GM18867 (cell line): Measurements from ENCODE around the gene HLA-DRA.
A peak's percentile ranks its signal among the peaks of the same experiment; 100 is the strongest.

Source experiments
- ATAC-seq: cut with Tn5 transposase; IDR thresholded peaks from one replicate; pipeline ENCODE4 v1.9.1; 2021; ENCODE audit warnings: mild to moderate bottlenecking, moderate library complexity; ENCODE audit not compliant: unreplicated experiment

The HLA-DRA gene

GRCh38 chr6:32439602-32440214 is at the start of gene HLA-DRA:
Gene HLA-DRA (plus strand): TSS chr6:32439887. CDS start chr6:32439951, 64 bp downstream.
- ATAC-seq, result no peak

- ATAC-seq, result no peak
These were observed 48.2 kb upstream of the HLA-DRA start for GRCh38 chr6:32391505-32391904.

GRCh38 chr6:32393665-32394420 is 45.8 kb upstream of the HLA-DRA start:
- ATAC-seq, result no peak

GRCh38 chr6:32396028-32396427 is 43.7 kb upstream of the HLA-DRA start:
- no peak for ATAC-seq

- peak; percentile 84 for ATAC-seq
These were observed 42.3 kb upstream of the HLA-DRA start for GRCh38 chr6:32397252-32397920.

GRCh38 chr6:32401284-32401963 is 38.3 kb upstream of the HLA-DRA start:
- ATAC-seq, result no peak

- no peak for ATAC-seq
These were observed 36.9 kb upstream of the HLA-DRA start for GRCh38 chr6:32402812-32403211.

GRCh38 chr6:32405656-32406055 is 34.0 kb upstream of the HLA-DRA start:
- ATAC-seq, result no peak

GRCh38 chr6:32406197-32406596 is 33.5 kb upstream of the HLA-DRA start:
- no peak for ATAC-seq

- no peak for ATAC-seq
These were observed 32.8 kb upstream of the HLA-DRA start, which contains the start of gene BTNL2 for GRCh38 chr6:32406857-32407256. Gene BTNL2 (minus strand): TSS chr6:32407181. CDS start chr6:32407123, 58 bp downstream.

- no peak for ATAC-seq
These were observed 28.8 kb upstream of the HLA-DRA start for GRCh38 chr6:32410906-32411305.

- ATAC-seq, result no peak
These were observed 27.9 kb upstream of the HLA-DRA start for GRCh38 chr6:32411566-32412327.

GRCh38 chr6:32413427-32414047 is 26.1 kb upstream of the HLA-DRA start:
- ATAC-seq, result peak; percentile 43

GRCh38 chr6:32415521-32416019 is 24.1 kb upstream of the HLA-DRA start:
- ATAC-seq, result no peak

- no peak for ATAC-seq
These were observed 23.7 kb upstream of the HLA-DRA start for GRCh38 chr6:32416036-32416435.

- no peak for ATAC-seq
These were observed 14.9 kb upstream of the HLA-DRA start for GRCh38 chr6:32424589-32425300.

- ATAC-seq, result no peak
These were observed 13.3 kb upstream of the HLA-DRA start for GRCh38 chr6:32426338-32426737.

GRCh38 chr6:32427218-32427617 is 12.5 kb upstream of the HLA-DRA start:
- ATAC-seq, result no peak

GRCh38 chr6:32427934-32428474 is 11.7 kb upstream of the HLA-DRA start:
- ATAC-seq, result no peak
